Measurements from ENCODE around the gene DDHD1.

The DDHD1 gene

DNA sequence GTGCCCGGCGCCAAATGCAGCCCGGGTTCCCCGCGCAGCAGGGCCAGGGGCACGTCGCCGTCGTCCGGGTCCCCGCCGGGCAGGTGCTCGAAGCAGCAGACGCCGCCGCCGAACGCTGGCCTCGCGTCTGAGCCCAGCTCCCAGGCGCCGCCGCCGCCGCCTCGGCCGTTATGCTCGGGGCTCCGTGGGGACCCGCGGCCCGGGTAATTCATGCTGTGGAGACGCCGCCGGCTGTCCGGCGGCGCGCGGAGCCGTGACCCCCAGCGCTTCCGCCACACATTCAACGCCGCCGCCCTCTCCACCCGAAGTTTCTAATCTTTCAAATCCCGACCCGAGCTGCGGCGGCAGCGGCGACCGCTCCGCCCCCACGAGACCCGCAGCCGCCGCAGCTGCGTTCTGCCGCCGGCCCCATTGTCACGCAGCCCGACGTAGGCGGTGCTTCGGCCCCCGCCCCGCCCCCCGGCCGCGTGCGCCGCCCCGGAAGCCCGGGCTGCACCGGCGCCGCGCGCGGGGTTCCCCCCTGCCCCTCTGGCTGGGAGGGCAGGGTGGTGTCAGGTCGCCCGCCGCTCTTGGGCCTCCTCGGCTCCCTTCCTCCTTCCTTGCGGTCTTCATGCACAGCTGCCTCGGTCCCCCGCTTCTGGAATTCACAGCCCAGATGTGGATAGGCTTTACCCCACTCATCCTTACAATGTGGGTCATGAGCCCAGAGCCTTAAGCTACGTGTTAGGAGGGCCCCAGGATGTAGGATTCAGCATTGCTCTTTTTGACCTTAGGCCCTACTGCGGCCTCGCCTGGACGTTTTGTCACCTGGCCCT, at the start of gene DDHD1:
TSS of gene DDHD1 (minus strand) at position 437 of the 815 bp plus-strand sequence. CDS start at position 212, 225 bp downstream.
- H3K4me3 ChIP-seq (ENCODE audit: low read depth, low read length): peak within 1 kb of the TSS; percentile 82
- peak; percentile 96 for DNase-seq (ENCODE audit: low read depth)

DNA sequence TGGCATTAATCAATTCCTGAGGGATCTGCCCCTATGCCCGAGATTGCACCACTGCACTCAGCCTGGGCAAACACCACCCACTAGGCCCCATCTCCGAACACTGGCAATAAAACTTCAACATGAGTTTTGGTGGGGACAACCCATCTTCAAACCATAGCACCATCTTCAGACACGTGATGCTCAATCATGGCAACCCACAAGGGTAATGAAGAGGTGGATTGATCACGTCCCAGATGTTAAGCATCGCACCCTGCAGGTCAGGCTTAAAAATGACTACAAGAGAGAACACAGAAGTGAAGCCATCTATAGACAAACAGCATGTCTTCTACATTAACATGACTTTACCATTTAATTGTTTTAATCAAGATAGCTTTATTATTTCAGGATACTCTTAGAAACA, 42.8 kb upstream of the DDHD1 start:
- TF ChIP-seq, protein P1, sequence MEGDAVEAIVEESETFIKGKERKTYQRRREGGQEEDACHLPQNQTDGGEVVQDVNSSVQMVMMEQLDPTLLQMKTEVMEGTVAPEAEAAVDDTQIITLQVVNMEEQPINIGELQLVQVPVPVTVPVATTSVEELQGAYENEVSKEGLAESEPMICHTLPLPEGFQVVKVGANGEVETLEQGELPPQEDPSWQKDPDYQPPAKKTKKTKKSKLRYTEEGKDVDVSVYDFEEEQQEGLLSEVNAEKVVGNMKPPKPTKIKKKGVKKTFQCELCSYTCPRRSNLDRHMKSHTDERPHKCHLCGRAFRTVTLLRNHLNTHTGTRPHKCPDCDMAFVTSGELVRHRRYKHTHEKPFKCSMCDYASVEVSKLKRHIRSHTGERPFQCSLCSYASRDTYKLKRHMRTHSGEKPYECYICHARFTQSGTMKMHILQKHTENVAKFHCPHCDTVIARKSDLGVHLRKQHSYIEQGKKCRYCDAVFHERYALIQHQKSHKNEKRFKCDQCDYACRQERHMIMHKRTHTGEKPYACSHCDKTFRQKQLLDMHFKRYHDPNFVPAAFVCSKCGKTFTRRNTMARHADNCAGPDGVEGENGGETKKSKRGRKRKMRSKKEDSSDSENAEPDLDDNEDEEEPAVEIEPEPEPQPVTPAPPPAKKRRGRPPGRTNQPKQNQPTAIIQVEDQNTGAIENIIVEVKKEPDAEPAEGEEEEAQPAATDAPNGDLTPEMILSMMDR (IDR thresholded peaks at IDR 0.05; ENCODE audit: insufficient read depth, low read depth, low read length, missing control alignments): no peak
- no peak overlapping the region for H3K4me3 ChIP-seq (ENCODE audit: low read depth, low read length)

More for the DNA sequence above, at the start of gene DDHD1:
- TF ChIP-seq, protein P1 (IDR thresholded peaks at IDR 0.05; ENCODE audit: insufficient read depth, low read depth, low read length, missing control alignments): no peak

DNA sequence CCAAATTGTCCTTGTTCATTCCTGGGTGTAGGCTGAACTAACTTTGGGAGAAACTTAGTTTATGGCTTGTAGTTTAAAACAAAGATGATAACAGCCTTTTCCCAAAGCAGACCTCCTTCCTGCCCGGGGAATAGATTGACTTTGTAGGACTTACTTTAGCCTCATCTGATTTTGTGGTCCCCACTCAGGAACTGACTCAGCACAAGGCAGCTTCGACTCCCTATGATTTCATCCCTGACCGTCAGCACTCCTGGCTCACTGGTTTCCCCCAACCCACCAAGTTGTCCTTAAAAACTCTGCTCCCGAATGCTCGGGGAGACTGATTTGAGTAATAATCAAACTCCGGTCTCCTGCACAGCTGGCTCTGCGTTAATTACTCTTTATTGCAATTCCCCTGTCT, 40.1 kb upstream of the DDHD1 start:
- no peak for DNase-seq (ENCODE audit: low read depth)
- H3K4me3 ChIP-seq (ENCODE audit: low read depth, low read length): no peak overlapping the region
- TF ChIP-seq, protein P1 (IDR thresholded peaks at IDR 0.05; ENCODE audit: insufficient read depth, low read depth, low read length, missing control alignments): no peak

More for the DNA sequence above, 42.8 kb upstream of the DDHD1 start:
- no peak for DNase-seq (ENCODE audit: low read depth)

GRCh38 chr14:53192052-53192760, 39.1 kb upstream of the DDHD1 start:
- DNase-seq (ENCODE audit: low read depth): no peak
- no peak overlapping the region for H3K4me3 ChIP-seq (ENCODE audit: low read depth, low read length)
- TF ChIP-seq, protein P1 (IDR thresholded peaks at IDR 0.05; ENCODE audit: insufficient read depth, low read depth, low read length, missing control alignments): no peak

DNA sequence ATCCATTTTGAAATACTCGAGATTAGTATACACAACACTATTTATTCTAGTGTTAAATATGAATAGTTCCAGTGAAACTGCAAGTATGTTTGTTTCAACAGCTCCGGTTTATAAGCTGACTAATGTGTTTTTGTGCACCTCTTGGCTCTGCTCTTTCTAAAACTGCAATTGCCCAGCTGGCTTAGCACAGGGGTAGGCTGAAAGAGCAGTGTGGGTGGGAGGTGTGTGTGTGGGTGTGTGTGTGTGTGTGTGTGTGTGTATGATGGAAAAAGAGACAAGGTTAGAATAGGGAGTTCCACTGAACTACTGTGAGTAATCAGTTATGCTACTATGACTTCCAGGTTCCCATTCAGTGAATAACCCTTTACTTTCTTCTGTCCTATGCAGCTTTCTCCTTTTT, 37.8 kb upstream of the DDHD1 start:
- TF ChIP-seq, protein P1 (IDR thresholded peaks at IDR 0.05; ENCODE audit: insufficient read depth, low read depth, low read length, missing control alignments): no peak
- DNase-seq (ENCODE audit: low read depth): peak; percentile 44
- no peak overlapping the region for H3K4me3 ChIP-seq (ENCODE audit: low read depth, low read length)

DNA sequence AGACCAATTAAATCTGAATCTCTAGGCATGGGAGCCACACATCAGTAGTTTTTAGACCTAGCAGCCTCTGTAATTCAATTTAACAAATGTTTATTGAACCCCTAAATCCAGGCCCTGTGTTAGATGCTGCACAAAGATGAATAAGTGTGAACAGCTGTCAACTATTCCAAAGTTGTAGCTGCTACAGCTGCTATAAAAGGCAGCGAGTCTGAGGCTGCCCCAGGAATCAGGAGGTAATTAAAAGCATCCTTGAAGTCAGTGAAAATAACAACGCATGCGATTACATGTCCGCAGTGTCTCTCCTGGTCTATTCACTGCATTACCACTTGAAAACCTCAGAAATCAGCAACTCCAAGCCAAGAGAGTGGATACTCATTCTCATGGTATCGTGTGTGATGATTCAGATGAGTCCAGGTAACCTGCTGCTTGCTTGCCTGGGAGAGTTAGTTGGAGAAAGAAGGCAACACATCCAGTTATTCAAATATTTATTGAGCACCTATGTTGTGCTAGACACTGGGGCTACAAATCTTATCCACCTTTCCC, 34.9 kb upstream of the DDHD1 start:
- DNase-seq (ENCODE audit: low read depth): no peak
- H3K4me3 ChIP-seq (ENCODE audit: low read depth, low read length): no peak overlapping the region
- TF ChIP-seq, protein P1 (IDR thresholded peaks at IDR 0.05; ENCODE audit: insufficient read depth, low read depth, low read length, missing control alignments): no peak
